Measurements from ENCODE around the gene ACY1. TPM values are rescaled to one million over a fixed set of nuclear protein-coding genes. Genes with fewer than 3 reads are reported as not detected.

Gene ACY1
- total RNA-seq, 2 donors from 2014 or later, result 58.2 to 69.4 TPM

GRCh38 chr3:51948016-51948580 lies 35.2 kb upstream of the ACY1 start:
- Mint-ChIP-seq H3K36me3 (ENCODE audit: low read depth) (no peaks in the 10 kb centered on the region), H3K27ac (no peak overlapping the region), H3K4me1 (no peaks in the 10 kb centered on the region), H3K27me3 (ENCODE audit: insufficient read depth) (peaks cover 48% of the 10 kb centered on the region), H3K4me3 (no peak overlapping the region), H3K9me3 (no peaks in the 10 kb centered on the region)
- Histone ChIP-seq H3K27me3 (ENCODE audit: control insufficient read depth, insufficient read depth, low read length, poor library complexity, severe bottlenecking) (peaks cover 26% of the 10 kb centered on the region), H3K36me3 (ENCODE audit: control insufficient read depth, insufficient read depth, low read length) (no peaks in the 10 kb centered on the region), H3K9me3 (ENCODE audit: control insufficient read depth, low read length) (no peaks in the 10 kb centered on the region), H3K4me3 (ENCODE audit: low read length) (no peak overlapping the region), H3K27ac (ENCODE audit: low read depth, low read length) (no peak overlapping the region), H3K4me1 (ENCODE audit: control insufficient read depth, insufficient read depth, low read length) (no peaks in the 10 kb centered on the region), H3K9ac (ENCODE audit: extremely low read depth, low read length, poor library complexity, severe bottlenecking) (no peak overlapping the region)
- DNase-seq, result no peak
- WGBS, 2 experiments (ENCODE audit: insufficient coverage in 1 of 2, insufficient read length in 1 of 2), result 87 to 92% methylated on average over 9 to 10 of the region's 10 CpGs
- TF ChIP-seq CTCF (conservative IDR thresholded peaks at IDR 0.05), result no peak

GRCh38 chr3:51949121-51949520 lies 34.2 kb upstream of the ACY1 start:
- 83 to 93% methylated on average over 3 to 5 of the region's 5 CpGs for WGBS, 2 experiments (ENCODE audit: insufficient coverage in 1 of 2, insufficient read length in 1 of 2)
- peaks cover 58% of the 10 kb centered on the region for H3K27me3 Mint-ChIP-seq (ENCODE audit: insufficient read depth)

GRCh38 chr3:51950899-51951298 lies 32.4 kb upstream of the ACY1 start:
- Histone ChIP-seq H3K9ac (ENCODE audit: extremely low read depth, low read length, poor library complexity, severe bottlenecking) (no peak overlapping the region), H3K27me3 (ENCODE audit: control insufficient read depth, insufficient read depth, low read length, poor library complexity, severe bottlenecking) (peaks cover 50% of the 10 kb centered on the region), H3K4me3 (ENCODE audit: low read length) (no peak overlapping the region), H3K27ac (ENCODE audit: low read depth, low read length) (no peak overlapping the region), H3K36me3 (ENCODE audit: control insufficient read depth, insufficient read depth, low read length) (no peaks in the 10 kb centered on the region), H3K4me1 (ENCODE audit: control insufficient read depth, insufficient read depth, low read length) (no peaks in the 10 kb centered on the region), H3K9me3 (ENCODE audit: control insufficient read depth, low read length) (no peaks in the 10 kb centered on the region)
- Mint-ChIP-seq H3K27ac (no peak overlapping the region), H3K4me1 (no peaks in the 10 kb centered on the region), H3K27me3 (ENCODE audit: insufficient read depth) (peaks cover 71% of the 10 kb centered on the region), H3K4me3 (no peak overlapping the region), H3K36me3 (ENCODE audit: low read depth) (no peaks in the 10 kb centered on the region), H3K9me3 (no peaks in the 10 kb centered on the region)
- DNase-seq, result no peak
- WGBS, 2 experiments (ENCODE audit: insufficient coverage in 1 of 2, insufficient read length in 1 of 2), result 97 to 100% methylated on average over 1 to 2 of the region's 2 CpGs
- no peak for TF ChIP-seq CTCF (conservative IDR thresholded peaks at IDR 0.05)

More at GRCh38 chr3:51949121-51949520, 34.2 kb upstream of the ACY1 start:
- no peaks in the 10 kb centered on the region for H3K9me3 ChIP-seq (ENCODE audit: control insufficient read depth, low read length)
- Mint-ChIP-seq H3K36me3 (ENCODE audit: low read depth) (no peaks in the 10 kb centered on the region), H3K4me1 (no peaks in the 10 kb centered on the region), H3K9me3 (no peaks in the 10 kb centered on the region), H3K4me3 (no peak overlapping the region), H3K27ac (no peak overlapping the region)
- no peaks in the 10 kb centered on the region for H3K36me3 ChIP-seq (ENCODE audit: control insufficient read depth, insufficient read depth, low read length)
- H3K9ac ChIP-seq (ENCODE audit: extremely low read depth, low read length, poor library complexity, severe bottlenecking), result no peak overlapping the region
- H3K27me3 ChIP-seq (ENCODE audit: control insufficient read depth, insufficient read depth, low read length, poor library complexity, severe bottlenecking), result peaks cover 34% of the 10 kb centered on the region
- H3K27ac ChIP-seq (ENCODE audit: low read depth, low read length), result no peak overlapping the region
- DNase-seq, result no peak
- H3K4me3 ChIP-seq (ENCODE audit: low read length), result no peak overlapping the region
- no peak for TF ChIP-seq CTCF (conservative IDR thresholded peaks at IDR 0.05)
- no peaks in the 10 kb centered on the region for H3K4me1 ChIP-seq (ENCODE audit: control insufficient read depth, insufficient read depth, low read length)

Data from endodermal cell (in vitro differentiated cells).